CD14-positive monocyte (primary cell): ENCODE results near the gene NRDE2. TPM values are rescaled to one million over a fixed set of nuclear protein-coding genes. Genes with fewer than 3 reads are reported as not detected.

Experiments
- DNase-seq, 3 donors: peaks; one replicate each; pipeline ENCODE4 v3.0.0-alpha.2; 2011 to 2022
- H2AFZ ChIP-seq: 2 replicates; pipeline ENCODE4 v1.6.0; 2012; ENCODE audit warnings: mild to moderate bottlenecking, low read depth, low read length, inconsistent platforms; ENCODE audit not compliant: insufficient read depth, poor library complexity, severe bottlenecking
- H3K27ac ChIP-seq, 2 donors: 1 replicate in 1 of 2; 2 replicates in 1 of 2; pipeline ENCODE4 v1.5.1; 2012 to 2013; ENCODE audit warnings: low read length in 2 of 2, control low read depth in 1 of 2, inconsistent platforms in 1 of 2, low read depth in 1 of 2, mild to moderate bottlenecking in 1 of 2
- H3K27me3 ChIP-seq, 2 donors: one replicate each; pipeline versions ENCODE4 v1.6.0 to v1.6.1; 2011 to 2013; ENCODE audit warnings: low read length in 2 of 2; ENCODE audit not compliant: control insufficient read depth in 2 of 2, insufficient read depth in 2 of 2
- H3K36me3 ChIP-seq, 2 donors: replicated peaks in 1 of 2; 1 replicate in 1 of 2; 2 replicates in 1 of 2; pipeline versions ENCODE4 v1.5.1 to v1.6.1; 2012 to 2013; ENCODE audit warnings: low read length in 2 of 2, control low read depth in 1 of 2, inconsistent platforms in 1 of 2, mild to moderate bottlenecking in 1 of 2; ENCODE audit not compliant: insufficient read depth in 2 of 2, control insufficient read depth in 1 of 2
- H3K4me1 ChIP-seq, 2 donors: 1 replicate in 1 of 2; 2 replicates in 1 of 2; pipeline versions ENCODE4 v1.5.1 to v1.6.1; 2012 to 2013; ENCODE audit warnings: low read length in 2 of 2, control low read depth in 1 of 2, inconsistent platforms in 1 of 2, mild to moderate bottlenecking in 1 of 2, moderate library complexity in 1 of 2; ENCODE audit not compliant: insufficient read depth in 2 of 2, control insufficient read depth in 1 of 2
- H3K4me2 ChIP-seq: replicated peaks from 2 replicates; pipeline ENCODE3; 2012; ENCODE audit warnings: low read length, moderate library complexity, mild to moderate bottlenecking; ENCODE audit not compliant: poor library complexity, severe bottlenecking; ENCODE audit errors: extremely low read depth
- H3K4me3 ChIP-seq, 3 experiments: fragments of 200-600 bp in 1 of 3; sonication (generic) in 1 of 3; replicated peaks in 1 of 3; 1 replicate in 2 of 3; 2 replicates in 1 of 3; pipeline ENCODE4 v1.5.1; 2011 to 2013; ENCODE audit warnings: low read length in 3 of 3, mild to moderate bottlenecking in 3 of 3, control low read depth in 2 of 3, low read depth in 2 of 3, inconsistent platforms in 1 of 3, moderate library complexity in 1 of 3
- H3K79me2 ChIP-seq: 2 replicates; pipeline ENCODE4 v1.6.0; 2012; ENCODE audit warnings: mild to moderate bottlenecking, control low read depth, inconsistent platforms, low read length, moderate library complexity; ENCODE audit not compliant: insufficient read depth
- H3K9ac ChIP-seq: 2 replicates; pipeline ENCODE4 v1.6.0; 2017; ENCODE audit warnings: low read length, mild to moderate bottlenecking; ENCODE audit not compliant: insufficient read depth, poor library complexity, severe bottlenecking
- H3K9me3 ChIP-seq, 2 donors: replicated peaks in 1 of 2; 1 replicate in 1 of 2; 2 replicates in 1 of 2; pipeline versions ENCODE4 v1.5.1 to v1.6.1; 2012 to 2013; ENCODE audit warnings: low read length in 2 of 2, control low read depth in 1 of 2; ENCODE audit not compliant: control insufficient read depth in 1 of 2, insufficient read depth in 1 of 2
- H4K20me1 ChIP-seq: 2 replicates; pipeline ENCODE4 v1.6.0; 2012; ENCODE audit warnings: mild to moderate bottlenecking, low read length, control low read depth, moderate library complexity; ENCODE audit not compliant: insufficient read depth
- H3K27ac Mint-ChIP-seq, 7 donors: one replicate each; pipeline ENCODE4 v1.8.0; 2020; ENCODE audit warnings: mild to moderate bottlenecking in 7 of 7, mixed read lengths in 7 of 7, moderate library complexity in 6 of 7, inconsistent platforms in 2 of 7
- H3K27me3 Mint-ChIP-seq, 3 donors: one replicate each; pipeline ENCODE4 v1.8.0; 2021 to 2022; ENCODE audit warnings: low read depth in 3 of 3, mild to moderate bottlenecking in 3 of 3, mixed read lengths in 3 of 3, moderate library complexity in 3 of 3, inconsistent platforms in 1 of 3
- H3K36me3 Mint-ChIP-seq, 2 donors: one replicate each; pipeline ENCODE4 v1.8.0; 2020; ENCODE audit warnings: mixed read lengths in 2 of 2, inconsistent platforms in 1 of 2, mild to moderate bottlenecking in 1 of 2
- H3K4me1 Mint-ChIP-seq: one replicate; pipeline ENCODE4 v1.8.0; 2020; ENCODE audit warnings: mild to moderate bottlenecking, mixed read lengths
- H3K4me3 Mint-ChIP-seq, 2 donors: one replicate each; pipeline ENCODE4 v1.8.0; 2020; ENCODE audit warnings: mild to moderate bottlenecking in 2 of 2, mixed read lengths in 2 of 2, moderate library complexity in 1 of 2
- H3K9me3 Mint-ChIP-seq, 7 donors: one replicate each; pipeline ENCODE4 v1.8.0; 2020 to 2022; ENCODE audit warnings: mixed read lengths in 7 of 7, mild to moderate bottlenecking in 6 of 7, moderate library complexity in 6 of 7, inconsistent platforms in 2 of 7
- WGBS: methylation state at CpG from one replicate; pipeline ENCODE4 v1.1.5; 2013; ENCODE audit warnings: missing lambda C conversion rate; ENCODE audit not compliant: insufficient coverage; 5-methylcytosine and 5-hydroxymethylcytosine counted together
- intact Hi-C, 2 donors: fragments of 100-400 bp; cut with micrococcal nuclease; formaldehyde crosslinking; loops; one replicate each; pipeline versions ENCODE4 v1.15.0 to v1.15.1; 2023
- polyA plus RNA-seq, 3 donors: library from polyadenylated mRNA; depleted of rRNA in 1 of 3; unstranded in 2 of 3; stranded (reverse) in 1 of 3; fragments of 300-500 nt in 2 of 3; fragments of >200 nt in 1 of 3; fragmentation: Illumina TruSeq in 2 of 3; gene quantifications; 1 replicate in 2 of 3; 2 replicates in 1 of 3; pipeline ENCODE4 v1.2.3, GENCODE V29; 2012 to 2021
- TF ChIP-seq, protein P1 (sequence below): fragments of 200-600 bp; IDR thresholded peaks from one replicate; pipeline ENCODE4 v1.8.0; 2022; ENCODE audit warnings: antibody characterized with exemption, mild to moderate bottlenecking

NRDE2 gene
- polyA plus RNA-seq, 3 donors: 4.7 to 7.4 (median 6.7) TPM

GRCh38 chr14:90246936-90247335 lies 84.8 kb downstream of the NRDE2 start:
- Histone ChIP-seq H3K27me3 (no peaks in the 10 kb centered on the region), H3K27ac (no peak overlapping the region), H4K20me1 (no peaks in the 10 kb centered on the region), H3K36me3 (no peaks in the 10 kb centered on the region), H3K79me2 (no peaks in the 10 kb centered on the region), H3K4me1 (no peaks in the 10 kb centered on the region), H3K9me3 (peaks cover 0 to 5% of the 10 kb centered on the region in 2 donors), H3K4me2 (no peak overlapping the region), H2AFZ (no peak overlapping the region), H3K4me3 (no peak overlapping the region), H3K9ac (no peak overlapping the region)
- intact Hi-C loops: no loop called here
- peaks cover 7 to 23% (median 14%) of the 10 kb centered on the region in 3 donors for H3K27me3 Mint-ChIP-seq
- no peaks in the 10 kb centered on the region for H3K4me1 Mint-ChIP-seq
- no peak overlapping the region for H3K27ac Mint-ChIP-seq
- no peak for DNase-seq
- peaks cover 3 to 25% (median 8%) of the 10 kb centered on the region in 7 donors for H3K9me3 Mint-ChIP-seq
- H3K4me3 Mint-ChIP-seq: no peak overlapping the region
- WGBS: 73% methylated on average over 2 of the region's 4 CpGs
- no peaks in the 10 kb centered on the region for H3K36me3 Mint-ChIP-seq
- TF ChIP-seq, protein P1, sequence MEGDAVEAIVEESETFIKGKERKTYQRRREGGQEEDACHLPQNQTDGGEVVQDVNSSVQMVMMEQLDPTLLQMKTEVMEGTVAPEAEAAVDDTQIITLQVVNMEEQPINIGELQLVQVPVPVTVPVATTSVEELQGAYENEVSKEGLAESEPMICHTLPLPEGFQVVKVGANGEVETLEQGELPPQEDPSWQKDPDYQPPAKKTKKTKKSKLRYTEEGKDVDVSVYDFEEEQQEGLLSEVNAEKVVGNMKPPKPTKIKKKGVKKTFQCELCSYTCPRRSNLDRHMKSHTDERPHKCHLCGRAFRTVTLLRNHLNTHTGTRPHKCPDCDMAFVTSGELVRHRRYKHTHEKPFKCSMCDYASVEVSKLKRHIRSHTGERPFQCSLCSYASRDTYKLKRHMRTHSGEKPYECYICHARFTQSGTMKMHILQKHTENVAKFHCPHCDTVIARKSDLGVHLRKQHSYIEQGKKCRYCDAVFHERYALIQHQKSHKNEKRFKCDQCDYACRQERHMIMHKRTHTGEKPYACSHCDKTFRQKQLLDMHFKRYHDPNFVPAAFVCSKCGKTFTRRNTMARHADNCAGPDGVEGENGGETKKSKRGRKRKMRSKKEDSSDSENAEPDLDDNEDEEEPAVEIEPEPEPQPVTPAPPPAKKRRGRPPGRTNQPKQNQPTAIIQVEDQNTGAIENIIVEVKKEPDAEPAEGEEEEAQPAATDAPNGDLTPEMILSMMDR: no peak

DNA sequence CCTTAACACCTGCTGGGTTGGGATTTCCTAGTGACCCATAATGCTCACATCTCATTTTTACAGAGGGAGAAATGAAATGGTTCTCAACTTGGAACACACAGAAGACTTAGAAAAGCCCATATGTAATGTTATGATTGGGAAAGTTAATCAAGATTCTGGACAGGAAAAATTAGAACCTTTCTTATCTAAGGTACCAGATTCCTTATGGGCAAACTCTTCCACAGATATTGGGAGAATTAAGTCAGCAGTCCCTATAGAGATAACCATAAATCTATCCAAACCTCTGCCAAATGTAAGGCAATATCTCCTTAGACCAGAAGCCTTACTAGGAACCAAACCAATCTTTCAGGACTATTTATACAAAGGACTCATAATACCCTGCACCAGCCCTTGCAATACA lies 89.3 kb downstream of the NRDE2 start:
- Histone ChIP-seq H3K4me2 (no peak overlapping the region), H3K27me3 (no peaks in the 10 kb centered on the region), H3K4me3 (no peak overlapping the region), H3K79me2 (no peaks in the 10 kb centered on the region), H3K36me3 (no peaks in the 10 kb centered on the region), H3K4me1 (no peaks in the 10 kb centered on the region), H2AFZ (no peak overlapping the region), H3K27ac (no peak overlapping the region), H3K9me3 (peaks cover 34 to 49% of the 10 kb centered on the region in 2 donors), H3K9ac (no peak overlapping the region), H4K20me1 (no peaks in the 10 kb centered on the region)
- Mint-ChIP-seq H3K4me3 (no peak overlapping the region), H3K27me3 (peaks cover 1 to 16% (median 6%) of the 10 kb centered on the region in 3 donors), H3K4me1 (no peaks in the 10 kb centered on the region), H3K27ac (no peak overlapping the region), H3K36me3 (no peaks in the 10 kb centered on the region), H3K9me3 (peaks cover 21 to 65% (median 51%) of the 10 kb centered on the region in 7 donors)
- intact Hi-C loops: no loop called here
- TF ChIP-seq, protein P1: no peak
- DNase-seq: no peak
